Sigmoid colon (tissue), 7 donors: Measurements from ENCODE around the gene SFMBT2. TPM values are rescaled to one million over a fixed set of nuclear protein-coding genes. Genes with fewer than 3 reads are reported as not detected.

ENCODE experiments used
- DNase-seq: peaks from one replicate; pipeline ENCODE4 v3.0.0-alpha.2; 2019
- H3K27ac ChIP-seq, 4 donors: fragments of 200-600 bp; sonication (generic); one replicate each; pipeline ENCODE4 v1.5.1; 2016 to 2019; ENCODE audit warnings: mild to moderate bottlenecking in 1 of 4
- H3K27me3 ChIP-seq, 3 donors: fragments of 200-600 bp; sonication (generic); one replicate each; pipeline ENCODE4 v1.5.1; 2019; ENCODE audit warnings: mild to moderate bottlenecking in 1 of 3
- H3K36me3 ChIP-seq, 4 donors: fragments of 200-600 bp; sonication (generic); one replicate each; pipeline ENCODE4 v1.5.1; 2016 to 2019
- H3K4me1 ChIP-seq, 4 donors: fragments of 200-600 bp; sonication (generic); one replicate each; pipeline ENCODE4 v1.5.1; 2017 to 2019
- H3K4me3 ChIP-seq, 4 donors: fragments of 200-600 bp; sonication (generic); one replicate each; pipeline ENCODE4 v1.5.1; 2017 to 2019; ENCODE audit warnings: mild to moderate bottlenecking in 2 of 4, moderate library complexity in 1 of 4
- H3K9me3 ChIP-seq, 4 donors: fragments of 200-600 bp in 3 of 4; sonication (generic) in 3 of 4; one replicate each; pipeline versions ENCODE4 v1.5.1 to v1.6.1; 2013 to 2019
- CTCF ChIP-seq, 4 experiments: fragments of 450-650 bp in 3 of 4; fragments of 200-600 bp in 1 of 4; IDR thresholded peaks; one replicate each; pipeline ENCODE4 v1.5.1; 2016 to 2019; ENCODE audit warnings: antibody characterized with exemption in 4 of 4, mild to moderate bottlenecking in 3 of 4, moderate library complexity in 2 of 4
- EP300 ChIP-seq, 4 donors: sonication (generic); formaldehyde crosslinking; IDR thresholded peaks; one replicate each; pipeline ENCODE4 v1.6.1; 2017; ENCODE audit warnings: antibody characterized with exemption in 4 of 4
- POLR2A ChIP-seq, 2 donors: fragments of 450-650 bp; IDR thresholded peaks; one replicate each; pipeline ENCODE4 v1.6.1; 2016; ENCODE audit warnings: antibody characterized with exemption in 2 of 2, mild to moderate bottlenecking in 2 of 2, moderate library complexity in 2 of 2
- POLR2AphosphoS5 ChIP-seq, 4 donors: sonication (generic); formaldehyde crosslinking; IDR thresholded peaks; one replicate each; pipeline ENCODE4 v1.6.1; 2017; ENCODE audit warnings: antibody characterized with exemption in 4 of 4
- WGBS, 2 donors: extraction: QIAGEN DNeasy Blood & Tissue Kit; methylation state at CpG; one replicate each; pipeline ENCODE4 v1.1.7; 2013; 5-methylcytosine and 5-hydroxymethylcytosine counted together
- intact Hi-C: fragments of 100-400 bp; cut with DNase I; formaldehyde crosslinking; loops from one replicate; pipeline ENCODE4 v1.15.1; 2023
- polyA plus RNA-seq, 3 donors: library from polyadenylated mRNA; stranded (reverse); fragments of 200-250 nt; gene quantifications; one replicate each; pipeline ENCODE4 v1.2.3, GENCODE V29; 2013
- total RNA-seq, 4 donors: library from RNA; depleted of rRNA; stranded (reverse); fragments of >200 nt; gene quantifications; one replicate each; pipeline ENCODE4 v1.1.0, GENCODE V29; 2016
- donor health status: healthy with polysubstance abuse.
- donor health status: Bipolar disorder and iron deficiency.
- donor health status: healthy.

Gene SFMBT2
- total and polyA plus RNA-seq, 7 donors, result 0.60 to 6.4 (median 4.2) TPM

- H3K9me3 ChIP-seq, result no peaks in the 10 kb centered on the region
- peak; percentile 80 for DNase-seq
- H3K36me3 ChIP-seq, result no peaks in the 10 kb centered on the region
- intact Hi-C loops, result loop anchor here (2.0 to 5.0 kb wide), 2 partner anchors 147 to 320 kb away; no protein-coding TSS in a partner anchor
- peaks cover 18 to 55% (median 45%) of the 10 kb centered on the region in 3 donors for H3K27me3 ChIP-seq
- peak overlapping the region; percentile 53 to 80 (median 67) for H3K27ac ChIP-seq
- WGBS, 2 donors, result 19 to 32% methylated on average over 77 of the region's 77 CpGs
- peak in 2 of 4 donors; percentile 11 to 34 for TF ChIP-seq POLR2AphosphoS5 (IDR thresholded peaks at IDR 0.05)
- TF ChIP-seq CTCF (IDR thresholded peaks at IDR 0.05), result no peak
- TF ChIP-seq EP300 (IDR thresholded peaks at IDR 0.05), result no peak
- peak overlapping the region; percentile 30 to 68 (median 60) for H3K4me3 ChIP-seq
- peaks cover 0 to 53% (median 48%) of the 10 kb centered on the region in 4 donors for H3K4me1 ChIP-seq
Observed at GRCh38 chr10:7407368-7408290, 3.2 kb downstream of the SFMBT2 start.

GRCh38 chr10:7406712-7407333, 4.0 kb downstream of the SFMBT2 start:
- Histone ChIP-seq H3K4me3 (peak overlapping the region in 1 of 4 donors; percentile 66), H3K4me1 (peaks cover 0 to 45% (median 40%) of the 10 kb centered on the region in 4 donors), H3K27ac (peak overlapping the region in 3 of 4 donors; percentile 56 to 80 (median 78)), H3K36me3 (no peaks in the 10 kb centered on the region), H3K9me3 (no peaks in the 10 kb centered on the region), H3K27me3 (peaks cover 10 to 47% (median 37%) of the 10 kb centered on the region in 3 donors)
- WGBS, 2 donors, result 76 to 77% methylated on average over 14 of the region's 14 CpGs
- intact Hi-C loops, result loop anchor here (5.0 kb wide), 1 partner anchor 320 kb away; no protein-coding TSS in a partner anchor
- TF ChIP-seq POLR2A (IDR thresholded peaks at IDR 0.05), result no peak
- TF ChIP-seq CTCF (IDR thresholded peaks at IDR 0.05), result no peak
- no peak for TF ChIP-seq POLR2AphosphoS5 (IDR thresholded peaks at IDR 0.05)
- no peak for TF ChIP-seq EP300 (IDR thresholded peaks at IDR 0.05)
- DNase-seq, result no peak

GRCh38 chr10:7405637-7406036, 5.2 kb downstream of the SFMBT2 start:
- peaks cover 0 to 35% (median 31%) of the 10 kb centered on the region in 4 donors for H3K4me1 ChIP-seq
- H3K4me3 ChIP-seq, result no peak overlapping the region
- H3K9me3 ChIP-seq, result no peaks in the 10 kb centered on the region
- no peak for DNase-seq
- no peaks in the 10 kb centered on the region for H3K36me3 ChIP-seq
- intact Hi-C loops, result loop anchor here (5.0 kb wide), 1 partner anchor 318 kb away; no protein-coding TSS in a partner anchor
- H3K27ac ChIP-seq, result no peak overlapping the region
- H3K27me3 ChIP-seq, result peaks cover 3 to 36% (median 29%) of the 10 kb centered on the region in 3 donors
- WGBS, 2 donors, result 20 to 29% methylated on average over 4 of the region's 4 CpGs
- TF ChIP-seq EP300 (IDR thresholded peaks at IDR 0.05) (no peak), CTCF (IDR thresholded peaks at IDR 0.05) (no peak), POLR2AphosphoS5 (IDR thresholded peaks at IDR 0.05) (peak in 1 of 4 donors; percentile 23), POLR2A (IDR thresholded peaks at IDR 0.05) (no peak)

- no peaks in the 10 kb centered on the region for H3K9me3 ChIP-seq
- no peak overlapping the region for H3K4me3 ChIP-seq
- TF ChIP-seq POLR2A (IDR thresholded peaks at IDR 0.05) (no peak), EP300 (IDR thresholded peaks at IDR 0.05) (no peak), POLR2AphosphoS5 (IDR thresholded peaks at IDR 0.05) (no peak), CTCF (IDR thresholded peaks at IDR 0.05) (no peak)
- WGBS, 2 donors, result 33 to 83% methylated on average over 1 of the region's 1 CpG
- peaks cover 0 to 15% (median 12%) of the 10 kb centered on the region in 4 donors for H3K4me1 ChIP-seq
- H3K27me3 ChIP-seq, result peaks cover 3 to 16% (median 14%) of the 10 kb centered on the region in 3 donors
- no peaks in the 10 kb centered on the region for H3K36me3 ChIP-seq
- no peak overlapping the region for H3K27ac ChIP-seq
- DNase-seq, result no peak
- intact Hi-C loops, result no loop called here
Observed at GRCh38 chr10:7403620-7404019, 7.2 kb downstream of the SFMBT2 start.
